ENCODE results near the gene GGTLC1. TPM values are rescaled to one million over a fixed set of nuclear protein-coding genes. Genes with fewer than 3 reads are reported as not detected.

The GGTLC1 gene
- polyA plus RNA-seq, 3 donors from 2014 or later: not detected

DNA sequence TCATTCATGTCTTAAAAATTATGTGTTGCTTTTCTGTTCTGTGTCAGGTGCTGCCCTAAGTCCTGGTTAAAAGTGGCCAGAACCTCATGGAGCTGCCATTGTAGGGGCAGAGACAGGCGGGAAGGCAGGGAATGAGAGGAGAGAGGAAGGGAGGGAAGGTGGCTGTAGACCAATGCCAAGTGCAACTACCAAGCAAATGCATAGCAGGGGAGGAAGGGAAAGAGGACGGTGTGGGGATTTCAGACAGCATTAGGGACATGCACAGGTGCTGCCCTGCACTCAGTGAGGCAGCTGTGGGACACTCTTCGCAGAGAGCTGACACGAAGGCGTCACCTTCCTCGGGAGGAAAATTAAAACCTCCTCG, 21.0 kb downstream of the GGTLC1 start:
- no peaks in the 10 kb centered on the region for H3K4me1 Mint-ChIP-seq
- peaks cover 0 to 2% (median 2%) of the 10 kb centered on the region in 3 donors for H3K27me3 Mint-ChIP-seq (ENCODE audit: low read depth in 3 of 3)
- H3K4me3 Mint-ChIP-seq: no peak overlapping the region
- H3K9me3 Mint-ChIP-seq: peaks cover 0 to 9% (median 2%) of the 10 kb centered on the region in 6 donors
- H3K36me3 Mint-ChIP-seq: peaks cover 0 to 8% (median 0%) of the 10 kb centered on the region in 3 donors
- no peak overlapping the region for H3K27ac Mint-ChIP-seq
- DNase-seq: no peak

DNA sequence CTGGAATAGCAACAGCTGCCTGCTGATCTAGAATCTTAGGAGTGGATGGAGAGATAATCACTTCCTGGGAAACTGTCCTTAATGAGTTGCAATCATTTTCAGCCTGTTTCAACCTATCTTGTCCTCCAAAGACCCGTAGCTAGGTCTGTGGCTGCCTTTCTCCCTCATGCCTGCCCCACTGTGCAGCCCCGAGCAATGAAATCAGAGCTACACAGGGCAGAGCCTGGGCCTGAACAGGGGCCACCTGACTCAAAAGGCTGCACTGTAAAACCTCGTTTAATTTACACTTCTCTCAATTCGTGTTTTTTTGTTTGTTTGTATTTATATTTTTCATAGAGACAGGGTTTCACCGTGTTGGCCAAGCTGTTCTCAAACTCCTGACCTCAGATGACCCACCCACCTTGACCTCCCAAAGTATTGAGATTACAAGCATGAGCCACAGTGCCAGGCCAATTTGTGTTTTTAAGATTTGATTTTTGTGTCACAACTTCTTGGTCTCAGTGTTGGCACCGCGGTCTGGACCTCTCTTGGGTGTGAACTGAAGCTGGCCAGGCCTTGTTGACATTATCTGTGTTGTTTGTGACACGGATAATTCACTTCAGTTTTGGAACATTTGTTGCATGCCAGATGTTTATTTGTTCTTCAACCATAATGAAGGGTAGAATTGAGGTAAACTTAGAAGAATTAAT, 21.5 kb downstream of the GGTLC1 start:
- no peak overlapping the region for H3K4me3 Mint-ChIP-seq
- no peaks in the 10 kb centered on the region for H3K4me1 Mint-ChIP-seq
- peaks cover 0 to 9% (median 2%) of the 10 kb centered on the region in 6 donors for H3K9me3 Mint-ChIP-seq
- H3K27ac Mint-ChIP-seq: no peak overlapping the region
- peaks cover 0 to 2% (median 2%) of the 10 kb centered on the region in 3 donors for H3K27me3 Mint-ChIP-seq (ENCODE audit: low read depth in 3 of 3)
- H3K36me3 Mint-ChIP-seq: peaks cover 0 to 8% (median 0%) of the 10 kb centered on the region in 3 donors
- no peak for DNase-seq

DNA sequence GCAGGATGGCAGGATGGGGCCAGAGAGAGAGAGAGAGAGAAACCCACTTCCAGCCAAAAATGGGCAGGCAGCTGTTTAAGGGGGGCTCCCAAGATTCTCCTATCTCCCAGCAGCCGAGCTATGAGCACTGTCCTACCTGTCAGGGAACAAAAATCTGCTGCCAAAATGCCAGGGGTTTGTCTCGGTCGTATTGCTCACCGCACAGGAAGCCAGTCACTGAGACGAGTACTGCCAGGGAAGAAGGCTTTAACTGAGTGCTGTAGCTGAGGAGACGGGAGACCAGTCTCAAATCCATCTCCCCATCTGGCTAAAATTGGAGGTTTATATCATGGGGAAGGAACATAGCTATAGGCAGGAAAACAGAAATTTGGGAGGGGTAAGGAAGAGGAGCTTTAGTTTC, 22.3 kb downstream of the GGTLC1 start:
- Mint-ChIP-seq H3K36me3 (peaks cover 0 to 8% (median 0%) of the 10 kb centered on the region in 3 donors), H3K27me3 (ENCODE audit: low read depth in 3 of 3) (peaks cover 0 to 2% (median 2%) of the 10 kb centered on the region in 3 donors), H3K4me1 (no peaks in the 10 kb centered on the region), H3K9me3 (peaks cover 0 to 9% (median 2%) of the 10 kb centered on the region in 6 donors), H3K4me3 (no peak overlapping the region), H3K27ac (no peak overlapping the region)
- no peak for DNase-seq

DNA sequence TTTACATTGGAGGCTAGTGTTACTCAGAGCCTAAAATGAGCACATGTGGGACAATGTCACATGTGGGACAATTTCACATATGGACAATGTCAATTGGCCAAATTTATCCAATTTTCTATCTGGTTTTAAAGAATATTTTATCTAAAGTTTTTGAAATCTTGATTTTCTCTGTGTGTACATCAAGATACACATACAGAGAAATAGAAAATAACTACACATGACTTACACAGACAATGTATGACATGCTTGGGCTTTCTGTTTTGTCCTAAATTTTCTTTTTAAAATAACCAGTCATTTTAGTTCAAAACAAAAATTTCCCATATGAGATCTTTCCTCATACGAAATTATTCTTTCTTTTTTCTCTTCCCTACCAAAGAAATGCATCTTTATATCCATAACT, 24.6 kb downstream of the GGTLC1 start:
- Mint-ChIP-seq H3K9me3 (peaks cover 0 to 9% (median 2%) of the 10 kb centered on the region in 6 donors), H3K4me1 (no peaks in the 10 kb centered on the region), H3K27me3 (ENCODE audit: low read depth in 3 of 3) (peaks cover 0 to 4% (median 2%) of the 10 kb centered on the region in 3 donors), H3K27ac (no peak overlapping the region), H3K4me3 (no peak overlapping the region), H3K36me3 (peaks cover 0 to 8% (median 0%) of the 10 kb centered on the region in 3 donors)
- DNase-seq: no peak

DNA sequence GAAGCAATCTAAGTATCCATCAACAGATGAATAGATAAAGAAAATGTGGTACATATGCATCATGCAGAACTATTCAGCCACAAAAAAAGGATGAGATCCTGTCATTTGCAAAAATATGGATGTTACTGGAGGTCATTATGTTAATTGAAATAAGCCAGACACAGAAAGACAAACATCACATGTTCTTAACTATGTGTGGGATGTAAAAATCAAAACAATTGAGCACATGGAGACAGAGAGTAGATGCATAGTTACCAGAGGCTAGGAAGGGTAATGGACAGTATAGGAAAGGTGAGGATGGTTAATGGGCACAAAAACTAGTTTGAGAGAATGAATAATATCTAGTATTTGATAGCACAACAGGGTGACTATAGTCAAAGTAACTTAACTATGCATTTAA, 26.3 kb downstream of the GGTLC1 start:
- Mint-ChIP-seq H3K4me1 (no peaks in the 10 kb centered on the region), H3K36me3 (peaks cover 0 to 8% (median 0%) of the 10 kb centered on the region in 3 donors), H3K27ac (no peak overlapping the region), H3K9me3 (peaks cover 0 to 9% (median 2%) of the 10 kb centered on the region in 6 donors), H3K27me3 (ENCODE audit: low read depth in 3 of 3) (peaks cover 0 to 4% (median 0%) of the 10 kb centered on the region in 3 donors), H3K4me3 (no peak overlapping the region)
- DNase-seq: no peak

DNA sequence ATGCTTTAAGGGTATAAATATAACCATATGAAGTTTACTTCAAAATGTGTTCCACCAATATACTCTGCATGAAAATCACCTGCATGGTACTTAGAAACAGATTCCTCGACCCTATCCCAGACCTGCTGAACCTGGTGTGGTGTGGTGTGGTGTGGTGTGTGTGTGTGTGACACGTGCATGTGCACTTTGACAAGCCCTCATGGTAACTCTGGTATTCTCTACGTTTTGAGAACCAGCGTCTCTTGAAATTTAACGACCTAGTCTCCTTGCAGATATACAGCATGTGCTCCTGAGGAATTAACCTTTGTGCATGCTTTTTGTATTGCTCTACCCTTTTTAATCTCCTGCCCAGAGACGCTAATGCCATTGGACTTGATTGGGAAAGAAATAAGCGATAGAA, 29.5 kb downstream of the GGTLC1 start:
- Mint-ChIP-seq H3K36me3 (peaks cover 0 to 5% (median 0%) of the 10 kb centered on the region in 3 donors), H3K4me1 (no peaks in the 10 kb centered on the region), H3K27ac (no peak overlapping the region), H3K4me3 (no peak overlapping the region), H3K9me3 (peaks cover 0 to 5% (median under 1%) of the 10 kb centered on the region in 6 donors), H3K27me3 (ENCODE audit: low read depth in 3 of 3) (peaks cover 2 to 7% (median 2%) of the 10 kb centered on the region in 3 donors)
- DNase-seq: no peak

DNA sequence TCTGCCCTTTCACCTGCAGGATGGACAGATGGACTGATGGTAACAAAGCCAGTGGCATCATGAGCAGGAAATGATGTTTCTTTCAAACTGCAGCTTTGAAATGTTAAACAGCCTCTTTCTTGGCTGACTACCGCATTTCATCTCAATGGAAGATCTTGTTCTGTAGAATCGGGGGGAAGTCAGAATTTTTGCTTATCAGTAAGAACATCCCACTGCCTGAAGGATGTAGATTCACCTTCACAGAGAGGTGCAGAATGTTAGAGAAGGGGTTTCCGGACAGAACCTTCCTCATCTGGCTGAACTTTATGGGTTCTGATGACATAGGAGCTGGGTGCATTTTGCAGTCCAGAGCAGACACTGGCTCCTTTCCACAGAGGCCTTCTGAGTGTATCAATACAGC, 32.7 kb downstream of the GGTLC1 start:
- H3K27me3 Mint-ChIP-seq (ENCODE audit: low read depth in 3 of 3): peaks cover 2 to 6% (median 3%) of the 10 kb centered on the region in 3 donors
- no peak overlapping the region for H3K4me3 Mint-ChIP-seq
- H3K4me1 Mint-ChIP-seq: no peaks in the 10 kb centered on the region
- H3K9me3 Mint-ChIP-seq: no peaks in the 10 kb centered on the region
- H3K27ac Mint-ChIP-seq: no peak overlapping the region
- no peak for DNase-seq
- H3K36me3 Mint-ChIP-seq: no peaks in the 10 kb centered on the region

DNA sequence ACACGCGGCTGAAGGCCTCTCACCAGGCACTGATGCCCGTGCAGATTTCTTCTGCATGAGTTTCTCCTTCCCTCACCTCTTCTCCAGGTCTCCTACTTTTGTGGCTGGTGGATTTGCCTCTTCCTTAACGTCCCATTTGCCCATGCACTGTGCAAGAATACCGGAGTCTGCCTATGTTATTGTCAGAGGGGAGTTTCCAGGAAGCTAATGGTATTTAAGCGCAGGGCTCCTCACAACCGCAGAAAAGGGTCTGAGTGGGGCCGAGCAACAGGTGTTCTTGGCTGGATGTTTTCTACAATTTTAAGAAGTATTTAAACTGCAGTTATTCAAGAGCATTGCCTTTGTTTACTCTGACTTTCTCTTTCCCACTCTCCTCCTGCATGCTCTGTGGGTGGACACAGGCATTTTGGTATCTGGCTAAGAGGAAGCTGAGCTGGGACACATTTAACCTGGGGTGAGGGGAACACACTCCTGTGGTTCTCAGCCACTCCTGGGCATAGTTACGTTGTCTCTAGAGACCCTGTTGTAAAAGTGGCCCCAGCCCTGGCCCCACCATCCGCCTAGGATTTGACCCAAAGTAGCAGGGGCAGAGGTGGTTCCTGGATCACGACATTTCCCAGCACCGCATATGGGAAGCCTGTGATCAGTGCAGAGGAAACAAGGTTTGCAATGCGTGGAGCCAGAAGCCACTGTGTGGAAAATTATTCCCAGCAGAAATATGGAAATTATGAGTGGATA, 34.4 kb downstream of the GGTLC1 start:
- Mint-ChIP-seq H3K9me3 (no peaks in the 10 kb centered on the region), H3K4me3 (no peak overlapping the region), H3K4me1 (no peaks in the 10 kb centered on the region), H3K36me3 (no peaks in the 10 kb centered on the region), H3K27me3 (ENCODE audit: low read depth in 3 of 3) (peaks cover 2 to 9% (median 6%) of the 10 kb centered on the region in 3 donors), H3K27ac (no peak overlapping the region)
- DNase-seq: no peak

DNA sequence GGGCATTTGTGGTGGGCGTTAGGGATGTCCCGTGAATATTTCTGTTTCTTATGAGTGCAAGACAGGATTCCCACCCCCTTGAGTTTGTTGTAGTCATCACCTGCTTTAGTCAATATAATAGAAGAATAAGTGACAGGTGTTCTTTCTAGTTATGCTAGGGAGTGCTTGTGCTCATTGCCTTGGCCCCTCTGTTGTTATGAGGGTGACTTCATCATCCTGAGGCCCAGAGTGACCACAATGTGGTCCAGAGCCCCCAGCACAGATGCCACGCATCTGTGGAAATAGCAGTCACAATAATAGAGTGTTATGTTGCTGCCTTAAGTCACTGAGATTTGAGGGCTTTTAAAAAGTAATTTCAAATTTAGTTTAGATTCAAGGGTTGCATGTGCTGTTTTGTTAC, 42.4 kb downstream of the GGTLC1 start:
- no peak overlapping the region for H3K27ac Mint-ChIP-seq
- DNase-seq: no peak
- peaks cover 0 to 8% (median 6%) of the 10 kb centered on the region in 3 donors for H3K27me3 Mint-ChIP-seq (ENCODE audit: low read depth in 3 of 3)
- no peaks in the 10 kb centered on the region for H3K4me1 Mint-ChIP-seq
- H3K36me3 Mint-ChIP-seq: no peaks in the 10 kb centered on the region
- no peak overlapping the region for H3K4me3 Mint-ChIP-seq
- peaks cover 0 to 2% (median 0%) of the 10 kb centered on the region in 6 donors for H3K9me3 Mint-ChIP-seq

DNA sequence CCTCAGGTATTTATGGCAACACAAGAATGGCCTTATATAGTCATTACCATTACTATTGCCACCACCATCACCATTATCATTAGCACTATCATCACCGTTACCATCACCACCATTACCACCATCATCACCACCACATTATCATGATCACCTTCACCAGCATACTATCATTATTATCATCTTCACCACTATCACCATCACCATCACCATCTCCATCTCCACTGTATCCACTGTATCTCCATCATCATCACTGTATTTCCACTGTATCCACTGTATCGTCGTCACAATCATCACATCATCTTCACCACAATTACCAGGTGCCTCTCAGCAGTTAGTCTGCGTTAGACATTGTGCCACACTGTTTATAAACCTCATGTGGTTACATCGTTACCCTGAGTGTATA, 45.3 kb downstream of the GGTLC1 start:
- Mint-ChIP-seq H3K4me1 (no peaks in the 10 kb centered on the region), H3K36me3 (no peaks in the 10 kb centered on the region), H3K27me3 (ENCODE audit: low read depth in 3 of 3) (peaks cover under 1 to 7% (median 3%) of the 10 kb centered on the region in 3 donors), H3K4me3 (no peak overlapping the region), H3K9me3 (peaks cover 0 to 2% (median 0%) of the 10 kb centered on the region in 6 donors), H3K27ac (no peak overlapping the region)
- no peak for DNase-seq

DNA sequence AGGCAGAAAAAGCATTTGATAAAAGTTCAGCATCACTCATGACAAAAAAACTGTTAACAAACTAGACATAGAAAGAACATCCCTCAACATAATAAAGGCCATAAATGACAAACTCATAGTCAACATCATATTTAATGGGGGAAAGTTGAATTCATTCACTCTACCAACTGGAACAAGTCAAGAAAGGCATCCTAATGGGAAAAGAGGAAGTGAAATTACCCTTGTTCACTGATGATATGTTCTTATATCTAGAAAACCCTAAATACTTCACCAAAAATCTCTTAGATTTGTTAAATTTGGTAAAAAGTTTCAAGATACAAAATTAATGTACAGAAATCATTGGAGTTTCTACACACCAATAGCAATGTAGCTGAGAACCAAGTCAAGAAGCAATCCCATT, 48.9 kb downstream of the GGTLC1 start:
- Mint-ChIP-seq H3K27ac (no peak overlapping the region), H3K9me3 (no peaks in the 10 kb centered on the region)

DNA sequence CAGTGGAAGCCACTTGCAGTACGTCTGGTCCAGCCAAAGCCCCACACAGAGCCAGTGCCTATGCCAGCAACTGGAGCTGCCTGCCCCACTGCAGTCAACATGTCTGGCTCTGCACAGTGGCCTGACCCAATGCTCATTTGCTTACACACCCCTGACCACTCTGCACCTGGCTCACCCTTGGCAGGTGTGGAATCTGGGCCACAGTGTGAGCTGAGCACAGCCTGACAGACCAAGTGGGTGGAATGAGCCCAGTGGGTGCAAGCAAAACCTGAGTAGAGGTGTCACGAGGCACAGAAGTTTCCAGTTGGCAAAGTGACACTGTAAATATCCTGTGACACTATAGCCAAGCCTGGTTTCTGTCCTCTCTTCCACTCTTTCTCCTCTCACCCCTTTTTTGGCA, 49.5 kb downstream of the GGTLC1 start:
- no peak for DNase-seq
- H3K9me3 Mint-ChIP-seq: no peaks in the 10 kb centered on the region
- H3K4me3 Mint-ChIP-seq: no peak overlapping the region
- no peaks in the 10 kb centered on the region for H3K4me1 Mint-ChIP-seq
- H3K27me3 Mint-ChIP-seq (ENCODE audit: low read depth in 3 of 3): peaks cover 3 to 9% (median 8%) of the 10 kb centered on the region in 3 donors
- H3K36me3 Mint-ChIP-seq: no peaks in the 10 kb centered on the region
- no peak overlapping the region for H3K27ac Mint-ChIP-seq

More for the DNA sequence above, 48.9 kb downstream of the GGTLC1 start:
- H3K4me3 Mint-ChIP-seq: no peak overlapping the region
- H3K4me1 Mint-ChIP-seq: no peaks in the 10 kb centered on the region
- DNase-seq: no peak
- H3K36me3 Mint-ChIP-seq: no peaks in the 10 kb centered on the region
- peaks cover 3 to 9% (median 3%) of the 10 kb centered on the region in 3 donors for H3K27me3 Mint-ChIP-seq (ENCODE audit: low read depth in 3 of 3)

DNA sequence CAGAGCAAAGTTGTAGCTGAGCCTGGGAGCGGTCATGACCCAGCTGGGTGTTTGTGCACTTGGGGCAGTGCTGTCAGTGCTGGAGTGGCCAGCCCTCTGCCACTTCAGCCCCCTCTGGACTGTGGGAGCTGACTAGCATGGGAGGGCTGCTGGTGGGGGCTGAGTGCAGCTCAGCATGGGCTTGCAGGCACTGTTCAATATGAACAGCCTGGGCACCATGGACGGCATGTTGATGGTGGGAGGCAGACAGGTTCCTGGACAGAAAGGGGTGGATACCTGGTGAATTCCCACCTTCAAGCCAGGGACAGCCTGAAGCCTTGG, 50.5 kb downstream of the GGTLC1 start:
- Mint-ChIP-seq H3K27me3 (ENCODE audit: low read depth in 3 of 3) (peaks cover 3 to 10% (median 9%) of the 10 kb centered on the region in 3 donors), H3K4me1 (no peaks in the 10 kb centered on the region), H3K36me3 (no peaks in the 10 kb centered on the region), H3K9me3 (no peaks in the 10 kb centered on the region), H3K27ac (no peak overlapping the region), H3K4me3 (no peak overlapping the region)
- DNase-seq: no peak

DNA sequence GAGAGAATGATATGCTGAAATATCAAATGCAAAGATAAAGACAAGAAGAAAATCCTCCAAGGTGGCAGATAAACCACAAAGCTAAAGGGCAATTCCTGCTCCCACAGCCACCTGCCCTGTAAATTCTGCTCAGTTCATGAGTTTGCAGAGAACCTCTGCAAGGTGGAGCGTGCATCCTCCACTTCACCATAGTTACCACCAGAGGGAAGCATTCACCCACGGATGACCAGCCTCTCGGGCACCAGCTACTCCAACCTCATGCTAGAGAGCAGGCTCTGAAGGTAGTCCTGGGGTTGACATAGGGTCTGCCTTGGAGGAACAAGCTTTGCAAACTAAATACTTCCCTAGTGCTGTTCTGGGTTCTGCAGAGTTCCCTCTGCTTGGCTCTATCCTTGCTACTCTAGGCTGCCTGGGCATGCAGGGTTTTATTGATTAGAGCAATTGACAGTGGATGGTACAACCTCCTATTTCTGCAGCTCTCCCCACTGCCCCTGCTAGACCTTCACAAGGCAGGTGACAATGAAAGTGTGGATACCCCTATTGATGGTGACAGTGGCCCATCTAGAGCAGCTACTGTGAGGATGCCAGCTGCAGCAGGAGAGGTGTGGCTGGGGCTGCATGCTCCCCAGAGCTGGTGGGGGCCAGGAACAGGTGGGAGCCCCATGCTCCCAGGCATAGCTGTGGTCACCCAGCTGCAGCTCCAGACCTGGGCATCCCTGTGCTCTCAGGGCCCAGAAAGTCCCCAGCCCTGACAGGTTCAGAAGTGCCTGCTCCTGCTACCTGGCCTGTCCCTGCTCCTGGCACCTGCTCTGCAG, 51.1 kb downstream of the GGTLC1 start:
- H3K27ac Mint-ChIP-seq: no peak overlapping the region
- no peaks in the 10 kb centered on the region for H3K9me3 Mint-ChIP-seq
- H3K4me1 Mint-ChIP-seq: peaks cover 2 to 4% of the 10 kb centered on the region in 2 donors
- DNase-seq: peak; percentile 69 to 78 (median 72)
- H3K36me3 Mint-ChIP-seq: no peaks in the 10 kb centered on the region
- H3K27me3 Mint-ChIP-seq (ENCODE audit: low read depth in 3 of 3): peaks cover 3 to 10% (median 9%) of the 10 kb centered on the region in 3 donors
- H3K4me3 Mint-ChIP-seq: no peak overlapping the region
